Progenitor cell of endocrine pancreas (in vitro differentiated cells): ENCODE measurements around the gene PRKN. TPM values are rescaled to one million over a fixed set of nuclear protein-coding genes. Genes with fewer than 3 reads are reported as not detected.

Experiments used
- DNase-seq: peaks from one replicate; pipeline ENCODE4 v3.0.0; 2021; ENCODE audit warnings: low spot score; ENCODE audit not compliant: unreplicated experiment
- H3K27ac Mint-ChIP-seq: 2 replicates; pipeline ENCODE4 v1.8.0; 2021; ENCODE audit warnings: mild to moderate bottlenecking, moderate library complexity, mixed read lengths
- H3K27me3 Mint-ChIP-seq: 2 replicates; pipeline ENCODE4 v1.8.0; 2021; ENCODE audit warnings: mixed read lengths
- H3K36me3 Mint-ChIP-seq: 2 replicates; pipeline ENCODE4 v1.8.0; 2022; ENCODE audit warnings: mixed read lengths; ENCODE audit not compliant: insufficient read depth
- H3K4me1 Mint-ChIP-seq: 2 replicates; pipeline ENCODE4 v1.8.0; 2021; ENCODE audit warnings: low read depth, mixed read lengths
- H3K4me3 Mint-ChIP-seq: 2 replicates; pipeline ENCODE4 v1.8.0; 2021; ENCODE audit warnings: low read depth, mild to moderate bottlenecking, moderate library complexity, mixed read lengths
- H3K9me3 Mint-ChIP-seq: 2 replicates; pipeline ENCODE4 v1.8.0; 2021; ENCODE audit warnings: low read depth, mixed read lengths
- CTCF ChIP-seq: fragments of 200-600 bp; sonication (generic); IDR thresholded peaks from one replicate; pipeline ENCODE4 v1.5.0; 2021; ENCODE audit warnings: antibody characterized with exemption, mild to moderate bottlenecking; ENCODE audit not compliant: unreplicated experiment
- total RNA-seq: library from RNA; stranded (reverse); gene quantifications from 2 replicates; pipeline ENCODE4 v1.2.1, GENCODE V29; 2021

The PRKN gene
- total RNA-seq, 1 donor from 2014 or later = 4.6 TPM

GRCh38 chr6:162489101-162489976 lies 238.2 kb downstream of the PRKN start:
- no peak for TF ChIP-seq CTCF
- no peaks in the 10 kb centered on the region for H3K9me3 Mint-ChIP-seq
- H3K27me3 Mint-ChIP-seq = no peaks in the 10 kb centered on the region

GRCh38 chr6:162488444-162488843 lies 239.1 kb downstream of the PRKN start:
- H3K27ac Mint-ChIP-seq = no peak overlapping the region
- H3K36me3 Mint-ChIP-seq = no peaks in the 10 kb centered on the region
- TF ChIP-seq CTCF = no peak
- no peaks in the 10 kb centered on the region for H3K9me3 Mint-ChIP-seq
- no peaks in the 10 kb centered on the region for H3K27me3 Mint-ChIP-seq
- H3K4me1 Mint-ChIP-seq = no peaks in the 10 kb centered on the region
- no peak for DNase-seq
- no peak overlapping the region for H3K4me3 Mint-ChIP-seq

More at GRCh38 chr6:162489101-162489976, 238.2 kb downstream of the PRKN start:
- Mint-ChIP-seq H3K4me3 (no peak overlapping the region), H3K36me3 (no peaks in the 10 kb centered on the region), H3K27ac (no peak overlapping the region), H3K4me1 (no peaks in the 10 kb centered on the region)
- no peak for DNase-seq

GRCh38 chr6:162485464-162485863 lies 242.1 kb downstream of the PRKN start:
- no peak for DNase-seq
- H3K4me3 Mint-ChIP-seq = no peak overlapping the region
- no peaks in the 10 kb centered on the region for H3K27me3 Mint-ChIP-seq
- TF ChIP-seq CTCF = no peak
- H3K27ac Mint-ChIP-seq = no peak overlapping the region
- peaks cover 4% of the 10 kb centered on the region for H3K4me1 Mint-ChIP-seq
- no peaks in the 10 kb centered on the region for H3K36me3 Mint-ChIP-seq
- H3K9me3 Mint-ChIP-seq = no peaks in the 10 kb centered on the region

GRCh38 chr6:162481938-162482337 lies 245.6 kb downstream of the PRKN start:
- TF ChIP-seq CTCF = no peak
- H3K36me3 Mint-ChIP-seq = no peaks in the 10 kb centered on the region
- peaks cover 4% of the 10 kb centered on the region for H3K4me1 Mint-ChIP-seq

GRCh38 chr6:162481320-162481719 lies 246.2 kb downstream of the PRKN start:
- peaks cover 4% of the 10 kb centered on the region for H3K4me1 Mint-ChIP-seq
- TF ChIP-seq CTCF = no peak
- H3K27me3 Mint-ChIP-seq = no peaks in the 10 kb centered on the region
- no peaks in the 10 kb centered on the region for H3K9me3 Mint-ChIP-seq
- DNase-seq = no peak
- no peaks in the 10 kb centered on the region for H3K36me3 Mint-ChIP-seq
- H3K27ac Mint-ChIP-seq = no peak overlapping the region
- no peak overlapping the region for H3K4me3 Mint-ChIP-seq

More at GRCh38 chr6:162481938-162482337, 245.6 kb downstream of the PRKN start:
- DNase-seq = no peak
- no peak overlapping the region for H3K4me3 Mint-ChIP-seq
- H3K9me3 Mint-ChIP-seq = no peaks in the 10 kb centered on the region
- no peak overlapping the region for H3K27ac Mint-ChIP-seq
- H3K27me3 Mint-ChIP-seq = no peaks in the 10 kb centered on the region
